Stimulated activated CD8-positive, alpha-beta memory T cell treated with anti-CD3 and anti-CD28 coated beads, Interleukin-15, amount 100 ng/mL, for 4 hours (primary cell): ENCODE data around the gene CAND2.
"Not testable (repeated sequence)": the region's sequence is repeated elsewhere in the genome, so short reads cannot be mapped to it uniquely, and the experiment has no call there.

ENCODE experiments used
- DNase-seq, 2 donors: peaks; one replicate each; pipeline ENCODE4 v3.0.0-alpha.2; 2020; ENCODE audit warnings: low read depth in 2 of 2

CAND2 gene

DNA sequence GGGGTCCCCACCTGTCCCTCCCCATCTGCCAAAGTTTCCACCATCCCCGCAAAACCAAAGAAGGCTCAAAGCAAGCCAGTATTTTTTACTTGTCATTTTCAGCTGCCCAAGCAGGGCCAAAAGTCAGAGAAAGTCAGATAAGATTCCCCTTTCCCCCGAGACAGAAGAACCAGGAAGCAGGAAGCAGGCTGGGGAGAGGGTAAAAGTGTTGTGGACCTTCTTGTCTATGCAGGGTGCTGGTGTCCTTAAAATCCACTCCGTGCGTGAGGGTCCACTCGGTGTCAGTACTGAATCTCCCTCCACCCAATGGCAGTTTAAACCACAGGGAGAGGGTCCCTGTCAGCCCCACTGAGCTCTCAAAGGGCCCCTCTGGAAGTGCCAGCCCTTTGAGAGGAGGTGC is 65.1 kb downstream of the CAND2 start:
- no peak for DNase-seq

DNA sequence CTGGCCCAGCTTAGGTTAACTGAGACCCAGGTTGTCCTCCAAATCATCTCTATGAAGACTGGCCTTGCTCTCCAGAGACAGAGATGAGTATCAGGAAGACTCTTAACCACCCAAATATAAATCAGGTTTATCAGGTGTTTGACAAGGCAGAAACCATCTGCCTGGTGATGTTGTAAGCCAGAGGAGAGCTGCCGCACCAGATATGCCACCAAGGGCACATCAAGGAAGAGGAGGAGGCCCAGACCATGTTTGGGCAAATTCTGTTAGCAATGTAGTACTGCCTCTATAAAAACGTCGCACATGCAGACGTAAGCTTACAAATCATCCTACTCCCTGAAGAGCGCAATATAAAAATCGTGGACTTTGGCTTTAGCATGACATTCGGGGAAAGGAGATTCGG is 65.9 kb downstream of the CAND2 start:
- DNase-seq, result no peak

DNA sequence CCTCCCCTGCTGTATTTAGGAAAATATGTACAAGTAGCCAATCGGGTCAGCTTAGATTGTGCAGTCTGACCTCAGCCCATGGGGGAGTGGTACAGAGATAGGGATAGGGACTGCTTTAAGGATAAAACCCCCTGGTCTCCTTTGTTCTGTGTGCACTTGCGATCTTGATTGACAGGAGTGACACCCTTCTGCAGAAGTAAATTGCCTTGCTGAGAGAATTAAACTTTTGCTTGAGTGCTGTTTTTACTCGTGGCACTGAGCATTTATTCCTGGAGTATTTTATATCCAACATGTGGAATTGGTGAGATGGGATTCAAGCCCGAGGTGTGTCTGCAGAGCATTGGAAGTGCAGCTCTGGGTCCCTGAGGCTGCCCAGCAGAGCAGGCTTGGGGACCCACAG is 68.8 kb downstream of the CAND2 start:
- DNase-seq, result no peak

DNA sequence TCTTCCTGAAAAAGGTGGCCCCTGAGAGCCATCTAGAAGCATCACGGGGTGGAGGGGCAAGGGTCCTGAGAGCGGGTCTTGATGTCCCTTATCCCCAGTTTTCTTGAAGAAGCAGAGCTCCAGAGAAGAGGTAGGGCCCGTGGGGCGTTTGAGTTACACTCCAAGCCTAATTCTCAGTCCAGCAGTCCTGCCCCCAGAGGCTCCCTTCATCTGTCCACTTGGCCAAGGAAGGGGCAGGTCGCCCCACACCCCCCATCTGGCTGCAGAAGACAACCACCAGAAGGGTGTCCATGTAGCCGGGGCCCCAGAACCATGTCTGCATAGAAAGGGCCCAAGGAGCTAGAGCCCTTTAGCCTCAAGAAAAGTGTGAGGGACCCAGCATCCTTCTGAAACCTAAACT is 70.4 kb downstream of the CAND2 start:
- no peak for DNase-seq

DNA sequence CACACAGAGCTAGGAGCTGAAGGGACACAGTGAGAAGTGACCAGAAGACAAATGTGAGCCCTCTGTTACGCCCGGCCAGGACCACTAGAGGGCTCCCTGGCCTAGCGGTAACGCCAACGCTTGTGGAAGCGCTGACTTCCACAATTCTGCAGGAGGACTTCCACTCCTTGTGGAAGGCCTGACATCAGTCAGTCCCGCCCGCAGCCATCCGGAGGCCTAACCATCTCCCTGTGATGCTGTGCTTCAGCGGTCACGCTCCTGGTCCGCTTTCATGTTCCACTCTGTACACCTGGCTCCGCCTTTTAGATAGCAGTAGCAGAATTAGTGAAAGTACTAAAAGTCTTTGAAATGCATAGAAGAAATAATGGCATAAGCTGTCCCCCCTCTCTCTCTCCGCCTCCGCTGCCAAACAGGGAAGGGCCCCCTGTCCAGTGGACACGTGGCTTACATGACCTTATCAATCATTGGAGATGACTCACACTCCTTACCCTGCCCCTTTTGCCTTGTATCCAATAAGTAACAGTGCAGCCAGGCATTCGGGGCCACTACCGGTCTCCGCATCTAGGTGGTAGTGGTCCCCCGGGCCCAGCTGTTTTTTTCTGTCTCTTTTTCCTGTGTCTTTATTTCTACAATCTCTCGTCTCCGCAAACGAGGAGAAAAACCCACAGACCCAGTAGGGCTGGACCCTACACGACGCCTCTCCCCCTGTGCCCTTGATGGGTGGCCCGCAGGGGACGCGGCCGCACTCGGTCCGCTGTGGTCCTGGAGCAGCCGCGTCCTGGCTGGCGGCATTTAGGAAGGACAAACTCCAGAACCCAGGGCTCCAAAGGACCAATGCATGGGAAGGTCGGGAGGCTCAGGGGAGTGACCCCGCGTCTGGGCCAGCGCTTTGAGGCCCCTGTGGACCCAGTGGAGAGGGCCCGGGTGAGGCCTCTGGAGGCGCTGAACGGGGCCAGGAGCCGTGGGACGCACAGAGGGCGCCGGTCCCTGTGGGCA is 71.9 kb downstream of the CAND2 start:
- DNase-seq, result peak in 1 of 2 donors; percentile 32

DNA sequence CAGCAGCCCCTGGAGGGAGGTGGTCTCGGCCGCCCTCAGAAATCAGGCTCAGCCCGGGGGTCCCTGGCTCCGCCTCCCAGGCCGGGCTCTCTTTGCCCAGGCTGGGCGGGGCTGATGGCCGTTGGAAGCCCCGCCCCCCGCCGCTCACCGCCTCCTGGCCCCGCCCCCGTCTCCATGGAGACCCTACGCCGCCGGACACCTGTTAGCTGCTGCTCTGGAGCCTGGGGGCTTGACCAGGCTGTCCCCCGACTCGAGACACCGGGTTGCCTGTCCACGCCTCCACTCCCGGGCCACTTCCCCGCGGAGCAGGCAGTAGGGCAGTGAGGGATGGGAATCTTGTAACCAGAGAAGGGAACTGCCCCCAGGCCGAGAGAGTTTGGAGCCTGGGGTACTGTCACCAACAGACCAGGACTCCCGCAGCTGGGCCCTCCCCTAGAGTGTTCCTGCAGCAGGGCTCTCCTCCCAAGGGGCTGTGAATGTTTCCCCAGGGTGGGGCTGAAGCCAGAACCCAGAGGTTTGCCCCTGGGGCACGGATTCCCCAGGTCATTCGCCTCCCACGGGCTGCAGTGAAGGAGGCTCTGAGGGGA is 72.6 kb downstream of the CAND2 start:
- no peak for DNase-seq

DNA sequence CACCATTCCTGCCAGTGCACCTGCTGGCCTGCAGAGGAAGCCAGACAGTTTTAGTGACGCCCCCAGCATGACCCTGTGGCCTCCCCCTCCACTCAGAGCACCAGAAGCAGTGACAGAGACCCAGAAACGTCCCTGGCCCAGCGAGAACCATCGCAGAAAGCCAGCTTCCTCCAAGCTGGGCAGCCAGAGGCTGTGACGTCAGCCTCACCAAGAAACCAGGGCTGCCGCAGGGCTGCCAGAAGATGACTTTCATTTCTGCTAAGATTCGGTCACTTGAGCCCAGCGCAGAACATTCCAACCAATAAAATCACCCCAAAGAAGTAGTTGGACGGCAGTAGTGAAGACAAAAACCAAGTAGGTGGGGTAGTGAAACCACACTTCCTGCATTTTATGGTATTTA is 74.5 kb downstream of the CAND2 start:
- no peak for DNase-seq

DNA sequence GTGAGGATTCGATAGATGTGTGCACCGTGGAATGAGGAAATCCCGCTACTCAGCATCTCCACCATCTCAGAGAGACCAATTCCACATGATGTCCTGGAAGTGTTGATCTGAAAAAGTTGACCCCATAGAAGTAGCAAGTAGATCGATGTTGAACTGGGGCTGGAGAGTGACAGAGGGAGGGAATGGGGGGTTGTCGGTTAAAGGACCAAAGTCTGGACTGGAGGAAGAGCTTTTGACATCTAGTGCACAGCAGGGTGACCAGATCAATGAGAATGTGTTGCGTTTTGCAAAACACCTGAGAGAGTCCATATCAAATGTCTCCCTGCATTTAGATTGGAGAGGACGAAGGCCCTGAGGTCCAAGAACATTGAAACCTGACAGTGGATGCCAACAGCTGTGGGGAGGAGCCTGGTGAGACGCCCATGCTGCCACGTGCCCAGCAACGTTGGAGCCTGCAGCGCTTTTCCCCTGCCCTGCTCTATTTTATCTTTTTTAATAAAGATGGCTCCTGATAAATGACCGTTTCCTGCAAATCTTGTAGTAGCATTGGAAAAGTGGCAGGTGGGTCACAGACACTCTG is 75.0 kb downstream of the CAND2 start:
- DNase-seq, result no peak

DNA sequence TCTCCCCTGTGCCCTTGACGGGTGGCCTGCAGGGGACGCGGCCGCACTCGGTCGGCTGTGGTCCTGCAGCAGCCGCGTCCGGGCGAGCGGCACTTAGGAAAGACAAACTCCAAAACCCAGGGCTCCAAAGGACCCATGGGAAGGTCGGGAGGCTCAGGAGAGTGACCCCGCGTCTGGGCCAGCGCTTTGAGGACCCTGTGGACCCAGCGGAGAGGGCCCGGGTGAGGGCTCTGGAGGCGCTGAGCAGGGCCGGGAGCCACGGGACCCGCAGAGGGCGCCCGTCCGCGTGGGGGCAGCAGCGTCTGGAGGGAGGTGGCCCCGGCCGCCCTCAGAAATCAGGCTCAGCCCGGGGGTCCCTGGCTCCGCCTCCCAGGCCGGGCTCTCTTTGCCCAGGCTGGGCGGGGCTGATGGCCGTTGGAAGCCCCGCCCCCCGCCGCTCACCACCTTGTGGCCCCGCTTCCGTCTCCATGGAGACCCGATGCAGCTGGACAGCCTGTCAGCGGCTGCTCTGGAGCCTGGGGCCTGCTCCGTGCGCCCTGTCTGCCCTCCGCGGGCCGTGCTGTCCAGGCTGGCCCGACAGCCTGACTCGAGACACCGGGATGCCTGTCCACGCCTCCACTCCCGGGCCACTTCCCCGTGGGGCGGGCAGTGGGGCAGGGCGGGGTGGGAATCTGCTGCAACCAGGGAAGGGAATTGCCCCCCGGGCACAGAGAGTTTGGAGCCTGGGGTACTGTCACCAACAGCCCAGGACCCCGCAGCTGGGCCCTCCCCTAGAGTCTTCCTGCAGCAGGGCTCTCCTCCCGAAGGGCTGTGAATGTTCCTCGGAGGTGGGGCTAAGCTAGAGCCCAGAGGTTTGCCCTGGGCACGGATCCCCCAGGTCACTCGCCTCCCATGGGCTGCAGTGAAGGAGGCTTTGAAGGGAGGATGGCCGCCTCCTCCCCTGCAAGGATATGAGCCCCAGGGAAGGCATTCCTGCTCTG is 79.7 kb downstream of the CAND2 start:
- no peak for DNase-seq

DNA sequence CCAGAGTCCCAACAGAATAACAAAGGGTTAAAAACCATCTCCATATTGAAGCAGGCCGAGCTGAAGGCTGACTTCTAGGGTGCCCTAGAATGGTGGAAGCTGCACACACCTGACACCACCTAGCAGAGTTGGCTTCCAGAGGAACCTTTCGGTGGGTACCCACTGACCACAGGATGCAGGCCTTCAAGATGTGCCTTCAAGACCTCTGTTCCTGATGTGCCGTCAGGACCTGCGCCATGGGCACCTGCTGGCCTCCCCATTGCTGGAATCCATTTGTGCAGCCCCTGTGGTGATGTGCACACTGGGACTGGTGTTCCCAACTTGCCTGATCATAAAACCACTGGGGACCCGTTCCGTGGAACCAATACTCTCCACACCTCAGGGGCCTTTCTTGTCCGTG is 80.6 kb downstream of the CAND2 start:
- DNase-seq, result no peak

DNA sequence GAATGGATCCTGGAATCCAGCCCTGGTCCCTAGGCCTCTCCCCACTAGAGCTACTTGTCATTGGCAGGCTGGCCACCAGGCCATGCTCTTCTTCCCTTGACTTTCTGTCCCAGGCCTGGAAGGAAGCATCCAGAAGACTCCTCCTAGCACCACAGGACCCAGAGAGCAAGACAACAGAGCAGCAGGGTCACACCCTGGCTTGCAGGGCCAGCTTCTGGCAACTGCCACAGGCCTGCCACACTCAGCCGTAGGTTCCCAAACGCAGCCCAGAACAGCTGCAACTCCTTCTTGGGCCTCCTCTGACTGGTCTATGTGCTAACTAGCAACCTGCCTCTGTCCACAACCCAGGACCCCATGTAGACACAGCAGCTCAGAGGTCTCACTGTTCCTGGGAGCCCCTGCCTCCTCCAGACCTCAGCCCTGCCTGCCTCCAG is 81.7 kb downstream of the CAND2 start:
- no peak for DNase-seq

DNA sequence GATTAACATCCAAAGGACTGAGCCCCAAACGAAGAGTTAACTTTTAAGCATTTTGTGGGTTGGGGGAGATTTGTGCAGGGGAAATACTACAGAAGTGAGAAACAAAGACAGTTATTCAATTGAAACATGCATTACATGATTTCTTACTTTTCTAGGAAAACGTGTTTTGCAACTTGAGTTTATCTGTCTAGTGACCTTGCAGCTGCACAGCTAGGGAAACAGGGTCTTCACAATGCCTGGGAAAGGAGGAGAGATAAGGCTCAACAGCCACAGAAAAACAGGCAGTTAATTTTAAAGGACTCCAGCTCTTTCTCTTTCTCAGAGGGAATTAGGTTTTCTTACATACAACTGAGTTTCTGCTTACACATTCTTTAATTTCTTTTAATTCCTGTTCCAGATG is 82.3 kb downstream of the CAND2 start:
- DNase-seq, result not testable (repeated sequence)

DNA sequence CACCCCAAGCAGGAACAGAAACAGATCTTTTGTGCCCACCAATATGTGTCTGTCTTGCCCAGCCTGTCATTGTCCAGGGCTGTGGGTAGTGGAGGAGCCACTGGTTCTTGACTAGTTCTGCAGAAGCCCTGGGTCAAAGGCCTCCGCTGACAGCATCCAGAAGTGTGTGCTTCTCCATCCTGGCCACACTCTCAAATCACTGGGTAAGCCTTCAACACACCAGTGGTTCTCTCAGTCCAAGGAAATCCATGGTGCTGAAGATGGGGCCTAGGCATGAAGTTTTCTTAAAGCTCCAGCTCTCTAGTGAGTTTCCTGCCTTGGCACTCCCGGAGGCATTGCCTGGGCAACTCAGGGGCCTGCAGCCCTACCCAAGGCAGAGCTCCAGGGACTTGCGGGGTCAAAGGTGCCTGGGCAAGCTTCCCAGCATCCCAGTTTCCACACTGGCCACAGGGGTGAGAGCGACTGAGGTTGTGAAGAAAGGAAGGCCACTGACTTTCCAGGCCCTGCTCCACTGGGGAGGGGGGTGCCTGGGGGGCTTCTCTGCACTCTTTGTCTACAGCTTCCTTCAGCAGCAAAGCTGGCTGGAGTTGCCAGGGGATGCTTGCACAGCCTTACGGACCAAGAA is 82.8 kb downstream of the CAND2 start:
- DNase-seq, result no peak

DNA sequence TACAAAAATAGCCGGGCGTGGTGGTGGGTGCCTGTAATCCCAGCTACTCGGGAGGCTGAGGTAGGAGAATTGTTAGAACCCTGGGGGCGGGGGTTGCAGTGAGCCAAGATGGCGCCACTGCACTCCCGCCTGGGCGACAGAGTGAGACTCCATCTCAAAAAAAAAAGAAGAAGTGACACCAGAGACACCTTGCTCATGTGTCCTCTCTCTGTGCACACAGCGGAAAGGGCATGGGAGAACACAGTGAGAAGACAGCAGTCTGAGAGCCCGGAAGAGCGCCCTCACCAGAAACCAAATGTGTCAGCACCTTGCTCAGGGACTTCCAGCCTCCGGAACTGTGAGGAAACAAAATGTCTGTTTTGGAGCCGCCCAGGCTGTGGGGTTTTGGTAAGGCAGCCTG is 85.4 kb downstream of the CAND2 start:
- not testable (repeated sequence) for DNase-seq

DNA sequence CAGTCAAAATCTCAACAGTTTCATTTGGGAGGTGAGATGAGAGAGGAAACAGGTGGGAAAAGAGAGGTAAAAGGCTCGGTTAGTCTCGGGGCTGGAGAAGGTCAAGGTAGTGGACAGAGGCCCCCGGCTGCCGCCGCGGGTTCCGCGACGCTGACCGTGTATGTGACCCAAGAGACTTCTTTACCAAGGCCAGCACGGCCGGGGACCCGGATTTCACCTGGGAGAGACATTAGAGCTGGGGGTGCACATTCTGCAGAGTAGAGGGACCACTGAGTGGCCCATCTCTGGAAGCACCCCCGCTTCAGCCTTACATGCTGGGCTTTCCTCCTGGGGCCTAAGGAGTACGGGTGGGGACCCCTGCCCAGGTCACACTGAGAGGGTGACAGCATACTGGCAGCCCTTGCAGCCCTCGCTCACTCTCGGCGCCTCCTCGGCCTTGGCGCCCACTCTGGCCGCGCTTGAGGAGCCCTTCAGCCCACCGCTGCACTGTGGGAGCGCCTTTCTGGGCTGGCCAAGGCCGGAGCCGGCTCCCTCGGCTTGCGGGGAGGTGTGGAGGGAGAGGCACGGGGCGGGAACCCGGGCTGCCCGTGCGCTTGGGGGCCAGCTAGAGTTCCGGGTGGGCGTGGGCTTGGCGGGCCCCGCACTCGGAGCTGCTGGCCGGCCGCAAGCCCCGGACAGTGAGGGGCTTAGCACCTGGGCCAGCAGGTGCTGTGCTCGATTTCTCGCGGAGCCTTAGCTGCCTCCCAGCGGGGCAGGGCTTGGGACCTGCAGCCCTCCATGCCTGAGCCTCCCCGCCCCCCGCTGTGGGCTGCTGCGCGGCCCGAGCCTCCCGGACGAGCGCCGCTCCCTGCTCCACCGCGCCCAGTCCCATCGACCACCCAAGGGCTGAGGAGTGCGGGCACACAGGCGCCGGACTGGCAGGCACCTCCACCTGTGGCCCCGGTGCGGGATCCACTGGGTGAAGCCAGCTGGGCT is 86.1 kb downstream of the CAND2 start:
- DNase-seq, result no peak

DNA sequence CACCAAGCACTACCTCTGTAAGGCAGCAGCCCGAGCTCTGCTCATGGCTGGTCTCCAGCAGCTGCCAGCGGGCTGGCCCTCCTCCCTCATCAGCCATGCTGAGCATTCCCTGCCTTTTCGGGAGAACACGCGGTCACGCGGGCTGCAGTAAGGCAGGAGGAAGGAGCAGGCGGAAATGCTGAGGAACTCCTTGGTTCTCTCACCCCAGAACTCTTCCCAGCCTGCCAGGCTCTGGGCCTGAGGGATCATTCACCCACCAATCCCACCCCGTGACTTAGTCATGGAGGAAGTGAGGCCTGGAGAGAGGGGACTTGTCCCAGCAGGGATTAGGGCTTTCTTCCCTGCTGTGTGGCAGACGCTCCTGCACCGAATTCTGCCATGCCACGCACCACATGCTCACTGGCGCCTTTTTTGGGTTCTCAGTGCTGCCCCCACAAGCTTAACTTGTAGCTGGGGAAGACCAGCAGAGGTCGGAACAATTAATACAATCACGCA is 87.8 kb downstream of the CAND2 start:
- no peak for DNase-seq
